Measurements from ENCODE around the gene NDUFS6. TPM values are rescaled to one million over a fixed set of nuclear protein-coding genes. Genes with fewer than 3 reads are reported as not detected.

Gene NDUFS6
- polyA plus RNA-seq, 1 donor: 51.9 TPM

DNA sequence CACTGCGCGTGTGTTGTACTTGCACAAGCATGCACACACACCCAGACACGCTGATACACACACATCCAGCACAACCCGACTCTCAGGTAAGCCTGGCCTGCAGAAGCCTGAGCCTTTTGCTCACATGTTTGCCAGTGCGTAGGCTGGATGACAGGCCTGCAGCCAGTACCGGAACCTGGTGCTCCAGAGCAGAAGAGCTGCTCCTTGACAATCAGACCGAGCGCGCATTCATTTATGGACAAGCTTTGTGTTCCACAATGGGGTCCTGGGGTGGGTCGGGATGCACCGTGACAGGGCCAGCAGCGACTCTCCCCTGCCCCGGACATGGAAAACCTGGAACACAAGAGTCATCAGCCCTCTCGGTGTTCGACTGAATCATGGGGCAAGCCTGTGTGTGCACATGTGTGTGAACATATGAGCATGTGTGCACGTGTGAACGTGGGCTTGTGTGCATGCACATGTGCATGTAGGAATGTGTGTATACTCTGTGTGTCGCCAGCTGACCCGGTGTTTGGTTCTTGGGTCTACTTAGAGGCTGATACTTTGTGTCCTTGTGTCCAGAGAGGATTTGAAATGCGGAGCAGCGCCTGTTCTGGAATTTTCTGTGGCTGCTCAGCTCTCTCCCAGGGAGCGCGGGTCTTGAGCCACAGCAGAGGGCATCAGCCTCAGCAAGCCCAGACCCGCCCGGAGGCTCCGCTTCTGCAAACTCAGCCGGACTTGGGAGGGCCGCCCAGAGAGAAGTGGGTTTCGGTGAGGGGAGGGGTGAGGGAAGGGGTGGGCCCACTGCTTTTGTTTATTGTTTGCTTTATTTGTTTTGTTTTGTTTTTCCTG is 49.3 kb downstream of the NDUFS6 start:
- no peak for DNase-seq

DNA sequence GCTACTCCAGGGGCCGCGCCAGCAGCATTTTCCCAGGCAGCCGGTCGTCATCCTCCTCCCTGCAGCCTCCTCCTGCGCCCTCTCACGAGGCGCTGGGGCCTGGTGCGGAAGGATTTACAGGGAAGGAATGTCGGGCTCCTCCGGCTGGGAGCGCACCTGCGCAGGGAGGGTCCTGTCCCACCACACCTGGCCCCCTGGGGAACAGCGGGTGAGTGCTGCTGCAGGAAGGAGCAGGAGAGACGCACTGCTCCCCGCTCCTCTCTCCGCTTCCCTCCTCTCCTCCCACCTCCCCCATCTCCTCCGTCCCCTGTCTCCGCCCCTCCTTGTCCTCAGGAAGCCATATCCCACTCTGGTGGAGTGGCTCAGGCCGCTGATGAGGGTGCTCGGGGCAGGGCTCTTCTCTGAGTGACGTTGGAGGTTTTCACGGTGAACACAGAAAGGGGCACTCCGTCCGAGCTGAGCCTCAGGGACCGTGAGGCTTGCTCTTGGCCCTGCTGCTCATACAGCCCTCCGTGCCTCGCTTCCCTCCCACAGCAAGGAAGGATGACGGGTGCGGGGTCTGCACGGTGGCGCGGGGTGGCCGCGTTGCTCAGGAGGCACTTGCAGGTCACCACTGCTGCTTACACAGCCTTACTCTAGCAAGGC is 50.2 kb downstream of the NDUFS6 start:
- DNase-seq: no peak

DNA sequence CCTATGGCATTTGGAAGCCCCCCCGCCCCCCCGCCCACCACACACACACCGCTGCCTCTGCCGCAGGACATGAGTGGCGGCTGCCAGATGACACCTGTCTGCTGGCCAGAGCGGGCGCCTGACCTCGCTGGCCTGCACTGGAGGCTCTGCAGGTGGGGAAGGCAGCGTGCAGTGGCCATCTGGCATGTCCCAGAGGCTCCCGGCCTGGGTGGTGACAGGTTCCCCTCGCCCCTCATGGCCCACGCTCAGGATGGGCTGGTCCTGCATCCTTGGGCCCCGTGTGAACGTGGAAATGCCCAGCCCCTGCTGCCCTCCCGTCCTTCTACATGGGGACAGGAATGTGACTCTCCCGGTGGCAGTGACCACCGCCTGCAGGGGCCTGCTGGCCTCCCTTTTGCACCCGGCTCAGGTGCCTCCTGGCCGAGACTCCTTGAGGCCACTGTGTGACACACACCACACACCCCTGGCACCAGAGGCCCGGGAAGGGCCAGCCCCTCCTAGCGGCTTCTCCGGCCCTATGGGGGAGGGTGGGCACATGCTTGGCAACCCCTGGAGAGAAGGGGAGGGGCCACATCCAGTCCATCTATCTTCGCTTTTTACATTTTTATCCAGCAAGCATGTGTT is 51.2 kb downstream of the NDUFS6 start:
- DNase-seq: no peak

DNA sequence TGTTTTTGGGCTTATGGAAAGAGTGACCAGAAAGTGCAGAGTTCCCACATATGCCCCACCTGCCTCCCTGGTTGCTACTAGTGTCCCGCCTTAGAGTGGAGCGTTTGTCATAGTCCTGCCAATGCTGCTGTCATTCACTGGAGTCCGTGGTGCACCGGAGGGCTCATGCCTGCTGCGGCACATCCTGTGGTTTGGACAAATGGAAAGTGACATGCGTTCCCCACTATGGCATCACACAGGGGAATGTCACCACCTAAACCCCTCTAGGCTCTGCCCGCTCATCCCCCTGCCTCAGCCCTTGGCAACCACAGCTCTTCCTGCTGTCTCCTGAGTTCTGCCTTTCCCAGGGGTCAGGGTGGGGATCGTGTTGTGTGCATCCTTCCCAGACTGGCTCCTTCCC is 52.3 kb downstream of the NDUFS6 start:
- DNase-seq: no peak

DNA sequence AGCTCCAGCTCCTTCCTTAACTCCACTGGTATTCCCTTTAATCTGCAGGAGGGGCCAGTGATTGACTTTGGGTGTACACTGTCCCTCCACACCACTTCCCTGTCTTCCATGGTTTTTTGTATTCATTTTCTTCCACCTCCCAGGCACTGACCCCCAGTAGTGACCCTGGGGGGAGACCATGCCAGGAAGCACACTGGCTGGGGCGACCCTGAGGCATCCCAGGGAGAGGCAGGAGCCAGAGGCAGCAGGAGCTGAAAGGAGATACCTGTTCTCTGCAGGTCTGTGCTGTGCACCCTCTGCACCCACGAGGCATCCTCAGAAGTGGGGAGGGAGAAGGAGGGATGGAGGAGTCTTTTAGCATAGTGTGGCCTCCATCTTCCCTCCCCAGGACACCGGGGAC is 53.9 kb downstream of the NDUFS6 start:
- DNase-seq: no peak

DNA sequence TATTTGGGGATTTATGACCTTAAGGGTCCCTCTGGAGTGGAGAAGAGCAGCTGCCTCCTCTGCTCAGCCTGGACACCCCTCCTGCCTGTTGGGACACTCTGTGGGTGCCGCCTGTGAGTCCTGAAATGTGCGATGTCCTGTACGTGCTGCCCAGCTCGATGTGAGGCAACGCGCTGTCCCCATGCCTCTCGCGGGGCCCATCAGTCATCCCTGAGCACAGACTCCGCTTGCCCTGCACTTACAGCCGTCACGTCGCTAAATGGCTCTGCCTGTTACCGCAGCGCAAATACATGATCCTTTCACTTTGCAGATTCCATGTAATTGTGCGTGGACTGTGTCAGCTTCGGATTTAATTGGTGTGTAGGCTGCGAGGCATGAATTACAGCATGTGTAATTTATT is 54.4 kb downstream of the NDUFS6 start:
- DNase-seq: no peak

DNA sequence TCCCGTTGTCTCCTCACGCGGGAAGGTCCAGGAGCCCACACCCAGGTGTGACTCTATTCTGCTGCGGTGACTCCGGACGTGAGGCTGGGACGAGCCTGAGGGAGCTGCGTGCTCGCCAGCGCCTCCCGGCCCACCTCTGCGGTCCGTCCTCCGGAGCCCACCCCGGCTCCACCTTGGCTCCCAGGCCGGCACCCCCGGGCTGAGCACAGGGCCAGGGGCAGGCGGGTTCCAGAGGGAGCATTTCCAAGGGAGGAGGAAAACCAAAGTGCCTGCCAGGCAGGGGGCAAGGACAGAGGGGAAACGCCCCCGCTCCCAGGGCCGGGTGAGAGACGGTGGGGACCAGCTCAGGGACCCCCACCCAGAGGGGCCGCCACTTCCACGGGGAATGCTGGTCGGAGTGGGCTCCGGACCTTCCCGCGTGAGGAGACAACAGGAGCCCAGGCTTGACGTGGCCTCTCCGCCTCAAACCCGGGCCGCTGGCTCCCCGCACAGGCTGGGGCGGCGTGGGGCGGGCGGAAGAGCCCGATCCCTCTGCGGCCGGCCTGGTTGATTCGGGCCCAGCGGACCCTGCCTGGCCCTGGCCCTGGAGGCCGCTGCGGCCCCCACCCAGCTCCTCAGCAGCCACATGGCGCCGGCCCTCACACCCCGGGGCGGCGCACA is 55.5 kb downstream of the NDUFS6 start:
- no peak for DNase-seq

DNA sequence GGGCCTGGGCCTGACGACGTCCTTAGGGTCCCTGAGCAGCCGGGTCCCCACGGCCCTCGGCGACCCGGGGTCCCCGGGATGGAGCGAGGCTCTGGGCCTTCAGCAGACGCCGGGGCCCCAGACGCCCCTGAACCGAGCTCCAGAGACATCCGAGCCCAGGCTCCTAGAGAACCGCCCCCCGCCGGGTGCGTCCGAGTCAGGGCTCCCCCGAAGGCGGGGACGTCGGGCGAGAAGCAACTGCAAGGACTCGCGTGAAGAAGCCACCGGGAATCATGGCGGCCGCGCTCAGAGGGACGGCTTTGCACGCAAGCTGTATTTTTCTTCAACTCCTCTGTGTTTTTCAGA is 56.0 kb downstream of the NDUFS6 start:
- DNase-seq: no peak

DNA sequence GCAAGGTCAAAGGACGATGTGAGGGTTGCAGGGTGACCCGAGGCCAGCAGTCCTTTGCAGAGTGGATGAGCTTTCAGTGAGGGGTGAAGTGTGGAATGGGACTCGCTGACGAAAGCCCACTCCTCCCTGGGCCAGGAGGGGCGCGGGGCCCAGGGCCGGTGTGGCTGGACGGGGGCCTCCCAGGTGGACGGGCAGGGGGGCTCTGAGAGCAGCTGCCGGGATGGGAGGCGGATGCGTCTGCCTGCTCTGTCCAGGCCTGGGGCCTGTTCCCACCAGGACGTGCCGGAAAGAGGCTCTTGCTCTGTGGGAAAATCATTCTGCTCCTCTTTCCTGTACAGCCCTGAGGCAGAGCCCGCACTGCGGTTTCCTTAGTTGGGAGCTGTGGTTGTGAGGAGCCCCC is 57.2 kb downstream of the NDUFS6 start:
- DNase-seq: no peak

DNA sequence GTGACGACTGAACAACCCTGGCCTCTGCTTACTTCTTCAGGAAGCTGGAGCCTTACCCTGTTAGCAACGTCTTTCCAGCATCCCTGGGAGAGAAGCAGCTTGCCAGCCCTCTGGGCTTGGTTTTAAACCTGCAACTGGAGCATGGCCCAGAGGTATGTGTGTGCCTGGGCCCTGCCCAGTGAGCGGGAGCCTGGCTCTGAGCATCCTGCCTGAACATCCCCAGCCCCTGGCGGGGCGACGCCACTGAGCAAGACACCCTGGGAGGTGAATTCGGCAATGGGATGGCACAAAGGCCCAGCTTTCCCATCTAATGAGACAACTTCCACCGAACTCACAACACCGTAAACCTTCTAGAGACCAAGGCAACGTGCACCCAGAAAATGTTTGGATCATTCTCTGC is 57.9 kb downstream of the NDUFS6 start:
- DNase-seq: no peak

DNA sequence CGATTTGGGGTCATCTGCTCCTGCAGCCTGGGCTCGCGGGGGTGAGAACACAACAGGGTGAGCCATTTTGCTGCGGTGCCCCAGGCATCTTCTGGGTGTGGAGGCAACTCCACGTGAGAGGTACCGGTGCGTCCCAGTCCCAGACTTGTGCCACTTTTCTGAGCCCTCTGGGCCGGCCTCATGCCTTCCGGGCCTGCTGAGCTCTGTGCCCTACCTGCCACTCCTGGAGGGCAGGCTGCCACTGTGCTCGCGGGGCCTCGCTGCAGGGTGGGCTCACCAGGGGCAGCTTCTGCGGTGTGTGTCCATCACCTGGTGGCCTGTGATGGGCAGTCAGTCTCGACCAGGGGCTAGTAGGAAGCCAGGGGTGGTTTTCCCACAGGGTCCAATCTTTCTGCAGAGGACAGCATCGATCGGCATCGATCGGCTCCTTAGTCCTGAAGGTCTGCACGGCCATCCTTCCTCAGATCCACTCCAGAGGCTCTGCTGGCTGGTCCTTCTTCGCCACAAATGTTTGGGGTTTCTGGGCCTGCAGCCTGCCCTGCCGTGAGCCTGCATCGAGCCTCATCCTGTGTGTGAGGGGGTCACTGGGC is 58.9 kb downstream of the NDUFS6 start:
- no peak for DNase-seq

DNA sequence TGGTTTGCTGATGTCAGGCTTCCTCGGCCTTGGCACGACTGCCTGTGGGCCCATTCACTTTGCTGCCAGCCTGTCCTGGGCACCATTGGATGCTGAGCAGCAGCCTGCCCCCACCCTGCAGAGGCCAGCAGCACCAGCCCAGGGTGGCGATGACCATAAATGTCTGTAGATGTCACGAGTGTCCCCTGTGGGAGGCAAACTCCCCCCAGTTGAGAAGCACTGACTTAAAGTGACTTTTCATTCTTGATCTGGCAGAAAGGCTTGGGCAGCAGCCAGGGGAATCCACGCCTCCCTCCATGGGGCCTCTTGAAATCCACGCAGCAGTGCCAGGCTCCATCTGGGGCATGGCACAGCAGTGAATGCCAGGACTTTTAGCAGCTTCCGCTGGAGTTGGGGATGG is 59.7 kb downstream of the NDUFS6 start:
- no peak for DNase-seq

DNA sequence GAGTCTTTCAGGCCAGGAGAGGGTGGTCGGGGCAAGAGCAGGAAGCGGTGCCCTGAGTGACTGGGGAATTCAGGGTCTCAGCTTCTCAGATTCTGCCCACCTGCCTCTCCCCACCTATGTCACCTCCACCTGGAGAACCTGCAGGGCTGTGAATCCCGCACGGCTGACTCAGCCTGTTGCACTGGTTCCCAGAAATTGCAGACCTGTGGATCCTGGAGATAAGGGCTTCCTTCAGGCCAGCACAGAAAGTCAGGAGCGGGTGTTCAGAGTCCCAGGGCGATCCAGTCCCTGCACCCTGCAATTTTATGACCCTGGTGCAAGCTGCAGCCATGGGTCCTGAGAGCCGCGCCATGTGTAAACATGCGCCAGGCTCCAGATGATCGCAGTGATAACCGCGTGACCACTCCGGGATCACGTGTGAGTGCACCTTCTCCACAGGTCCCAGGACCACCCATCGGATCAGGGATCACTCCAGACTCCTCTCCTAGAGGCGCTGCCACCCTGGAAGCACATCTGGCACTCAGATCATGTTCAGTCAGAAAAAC is 63.8 kb downstream of the NDUFS6 start:
- no peak for DNase-seq

DNA sequence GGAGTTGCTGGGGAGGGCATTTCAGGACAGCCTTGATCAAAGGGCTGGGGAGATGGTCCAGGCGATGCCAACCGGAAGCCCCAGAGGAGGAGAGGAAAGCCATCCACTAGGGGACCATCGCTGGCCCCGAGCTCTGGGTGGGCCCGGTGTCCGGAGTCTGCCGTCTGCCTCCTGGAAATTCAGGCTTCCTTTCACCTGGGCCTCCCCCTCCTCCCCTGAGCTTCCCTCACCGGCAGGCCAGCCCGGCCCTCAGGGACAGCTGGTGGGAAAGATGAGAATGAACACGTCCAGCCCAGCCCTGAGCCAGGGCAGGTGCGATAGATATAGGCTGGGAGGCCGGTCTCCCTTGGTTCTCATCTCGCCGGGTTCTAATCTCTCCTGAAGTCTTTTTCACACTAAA is 64.3 kb downstream of the NDUFS6 start:
- DNase-seq: no peak

Other genes with a start within 250 kb of the NDUFS6 start
- 33.2 TPM for gene MRPL36, start 1.6 kb upstream of the NDUFS6 start, polyA plus RNA-seq (ENCODE audit: insufficient read length)
- 0.48 TPM for gene IRX4, start 81.5 kb downstream of the NDUFS6 start, polyA plus RNA-seq (ENCODE audit: insufficient read length)